RPMI8226 (cell line): ENCODE measurements around the gene PTTG1IP.

ENCODE experiments used
- DNase-seq: peaks from one replicate; pipeline ENCODE4 v3.0.0-alpha.2; 2015

PTTG1IP gene

GRCh38 chr21:44894687-44895302 is 21.3 kb upstream of the PTTG1IP start:
- no peak for DNase-seq

DNA sequence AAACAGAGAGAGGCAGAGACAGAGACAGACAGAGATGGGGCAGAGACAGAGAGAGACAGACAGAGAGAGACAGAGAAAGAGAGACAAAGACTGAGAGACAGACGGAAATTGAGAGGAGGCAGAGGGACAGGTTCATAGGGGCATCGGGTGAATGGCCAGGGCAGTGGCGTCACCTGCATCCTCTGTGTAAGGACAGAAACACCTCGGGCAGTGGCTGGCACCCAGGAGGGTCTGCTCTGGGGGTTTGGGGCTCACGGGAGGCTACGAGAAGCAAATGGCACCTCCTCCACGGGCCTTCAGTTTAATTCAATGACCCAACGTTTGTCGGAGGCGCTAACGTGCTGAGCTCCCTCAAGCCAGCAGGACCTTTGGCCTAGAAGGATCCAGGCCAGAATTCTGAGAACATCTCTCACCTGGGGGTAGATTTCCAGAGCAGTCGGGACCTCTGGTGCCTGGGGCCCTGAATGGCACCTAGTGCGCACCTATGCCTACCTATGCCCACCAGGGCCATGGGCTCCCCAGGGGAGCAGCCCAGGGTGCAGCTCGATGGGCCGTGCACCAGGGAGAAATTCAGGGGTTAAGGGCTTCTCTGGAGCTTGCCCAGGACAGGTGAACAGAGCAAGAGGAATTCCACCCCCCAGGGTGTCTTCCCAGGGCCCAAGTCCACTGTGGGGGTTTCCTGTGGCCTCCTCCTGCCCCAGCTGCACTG is 20.6 kb upstream of the PTTG1IP start:
- DNase-seq: no peak

- no peak for DNase-seq
Measured at GRCh38 chr21:44893278-44893556, 19.7 kb upstream of the PTTG1IP start.

- DNase-seq: peak; percentile 84
Measured at GRCh38 chr21:44892536-44893277, 19.2 kb upstream of the PTTG1IP start.

- no peak for DNase-seq
Measured at GRCh38 chr21:44892095-44892494, 18.6 kb upstream of the PTTG1IP start.

- no peak for DNase-seq
Measured at GRCh38 chr21:44891631-44892031, 18.1 kb upstream of the PTTG1IP start.

GRCh38 chr21:44890961-44891541 is 17.6 kb upstream of the PTTG1IP start:
- DNase-seq: no peak

- DNase-seq: peak; percentile 62
Measured at GRCh38 chr21:44890338-44890931, 16.9 kb upstream of the PTTG1IP start.

DNA sequence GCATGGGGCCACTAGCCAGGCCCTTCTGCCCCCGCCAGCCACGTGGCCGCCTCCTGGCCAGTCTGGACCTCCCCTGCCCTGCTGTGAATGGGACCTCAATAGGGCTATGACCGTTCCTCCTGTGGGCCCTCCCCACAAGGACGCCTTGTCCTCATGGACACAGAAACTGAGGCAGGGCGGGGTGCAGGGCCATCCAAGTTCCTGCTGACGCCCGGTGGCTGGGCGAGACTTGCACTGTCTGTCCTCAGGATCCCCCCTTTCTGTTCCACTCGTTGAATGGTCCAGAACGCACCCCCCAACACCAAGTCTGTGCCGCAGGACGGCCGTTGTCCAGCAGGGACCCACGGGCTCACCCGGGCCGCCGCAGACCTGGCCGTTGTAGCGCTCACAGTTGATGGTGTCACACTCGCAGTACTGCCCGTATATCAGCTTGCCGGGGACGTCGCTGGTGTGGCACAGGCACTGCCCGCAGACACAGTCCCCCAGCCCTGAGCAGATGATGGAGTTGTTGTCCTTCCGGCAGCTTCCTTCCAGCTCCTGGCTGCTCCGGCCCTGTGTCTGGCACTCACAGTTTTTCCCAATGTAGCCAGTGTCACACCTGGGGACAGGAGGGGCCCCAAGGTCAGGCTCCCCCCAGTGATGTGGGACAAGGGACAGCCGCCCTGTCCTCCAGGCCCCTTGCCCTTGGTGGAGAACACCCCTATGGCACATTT is 16.3 kb upstream of the PTTG1IP start:
- DNase-seq: no peak

DNA sequence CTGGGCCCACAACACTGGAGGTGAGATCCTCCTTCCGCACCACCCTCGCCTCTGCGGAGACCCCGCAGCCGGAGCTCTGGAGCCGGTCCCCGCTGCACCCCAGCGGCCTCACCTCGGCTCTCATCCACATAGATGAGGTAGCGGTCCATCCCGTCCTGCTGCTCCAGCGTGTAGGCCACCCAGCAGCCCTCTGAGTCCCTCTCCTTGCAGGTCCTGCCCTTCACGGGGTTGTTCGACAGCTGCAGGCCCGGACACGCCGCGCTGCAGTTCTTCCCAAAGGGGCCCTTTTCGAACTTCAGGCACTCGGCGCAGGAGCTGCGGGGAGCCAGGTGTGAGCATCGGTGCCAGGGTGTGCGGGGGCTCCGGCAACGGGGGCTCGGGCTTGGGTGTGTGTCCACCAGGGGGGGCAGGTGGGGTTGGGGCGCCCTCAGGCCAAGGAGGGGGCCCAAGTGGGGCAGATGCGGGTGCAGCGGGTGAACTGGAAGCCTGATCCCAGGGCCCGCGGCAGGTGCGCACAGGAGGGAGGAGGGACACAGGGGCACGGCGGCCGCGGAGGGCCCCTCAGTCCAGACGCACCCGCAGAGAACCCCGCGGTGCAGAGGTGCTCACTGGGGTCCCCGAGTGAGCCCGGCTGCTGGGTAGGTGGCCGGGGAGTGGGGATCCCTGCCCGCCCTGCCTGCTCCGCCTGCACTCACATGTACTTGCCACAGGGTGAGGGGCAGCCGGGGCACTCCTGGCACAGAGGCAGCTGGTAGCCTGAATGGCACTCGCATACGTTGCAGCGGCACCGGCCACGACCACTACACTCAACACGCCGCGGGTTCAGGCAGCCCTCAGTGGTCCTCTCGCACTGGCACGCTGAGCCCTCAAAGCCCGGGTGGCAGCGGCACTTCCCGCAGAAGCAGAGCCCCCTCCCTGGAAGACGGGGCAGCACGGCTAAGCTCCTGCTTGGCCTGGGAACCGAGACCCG is 15.4 kb upstream of the PTTG1IP start:
- no peak for DNase-seq

DNA sequence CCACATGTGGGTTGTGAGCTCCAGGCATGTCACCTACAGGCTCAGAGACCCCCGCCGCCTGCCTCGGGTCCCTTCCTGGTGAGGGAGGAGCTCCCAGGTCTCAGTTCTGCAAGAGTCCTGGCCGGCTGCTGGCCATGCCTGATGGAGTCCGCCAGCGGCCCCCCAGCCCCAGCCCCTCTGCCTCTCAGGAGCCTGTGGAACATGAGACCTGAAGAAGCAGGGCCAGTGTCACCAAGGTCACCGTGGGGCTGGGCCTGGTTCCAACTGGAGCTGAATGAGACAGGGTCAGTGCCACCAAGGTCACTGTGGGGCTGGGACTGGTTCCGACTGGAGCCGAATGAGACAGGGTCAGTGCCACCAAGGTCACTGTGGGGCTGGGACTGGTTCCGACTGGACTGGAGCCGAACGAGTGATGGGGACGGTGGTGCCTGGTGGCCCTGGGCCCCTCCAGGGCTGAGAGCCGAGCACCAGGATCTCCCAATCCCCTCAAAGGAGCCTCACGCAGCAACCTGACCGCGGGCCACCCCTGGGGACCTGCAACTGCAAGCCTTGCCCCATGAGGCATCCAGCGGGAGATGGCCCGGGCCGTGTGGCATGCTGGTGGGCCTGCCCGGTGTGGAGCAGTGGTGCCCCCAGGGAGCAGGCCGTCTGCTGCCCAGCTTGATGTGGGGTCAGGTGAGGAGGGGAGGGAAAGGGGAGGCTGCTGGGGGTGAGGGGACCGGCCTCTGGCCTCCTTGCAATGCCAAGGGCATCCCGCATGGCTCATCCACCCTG is 14.5 kb upstream of the PTTG1IP start:
- DNase-seq: no peak

- no peak for DNase-seq
Measured at GRCh38 chr21:44887126-44887806, 13.8 kb upstream of the PTTG1IP start.

- no peak for DNase-seq
Measured at GRCh38 chr21:44886113-44887075, 12.9 kb upstream of the PTTG1IP start.

DNA sequence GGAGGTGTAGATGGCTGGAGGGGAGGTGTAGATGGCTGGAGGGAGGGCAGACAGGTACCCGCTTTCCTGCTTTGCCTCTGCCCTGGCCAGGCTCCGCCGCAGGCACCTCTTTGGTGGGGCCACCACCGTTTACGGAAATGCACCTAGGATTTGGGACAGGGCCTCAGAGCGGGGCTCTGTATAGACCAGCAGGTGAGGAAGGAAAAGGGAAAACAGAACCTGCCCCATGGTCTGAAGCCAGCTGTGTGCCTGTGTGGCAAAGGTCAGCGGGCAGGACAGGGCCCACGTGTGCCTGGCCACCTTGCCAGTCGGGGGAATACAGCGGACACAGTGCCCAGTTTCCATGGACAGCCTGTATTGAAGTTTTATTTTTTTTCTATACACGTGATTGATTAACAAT is 12.1 kb upstream of the PTTG1IP start:
- DNase-seq: no peak

GRCh38 chr21:44884097-44884496 is 10.6 kb upstream of the PTTG1IP start:
- DNase-seq: no peak

GRCh38 chr21:44883250-44883649 is 9.8 kb upstream of the PTTG1IP start:
- no peak for DNase-seq

DNA sequence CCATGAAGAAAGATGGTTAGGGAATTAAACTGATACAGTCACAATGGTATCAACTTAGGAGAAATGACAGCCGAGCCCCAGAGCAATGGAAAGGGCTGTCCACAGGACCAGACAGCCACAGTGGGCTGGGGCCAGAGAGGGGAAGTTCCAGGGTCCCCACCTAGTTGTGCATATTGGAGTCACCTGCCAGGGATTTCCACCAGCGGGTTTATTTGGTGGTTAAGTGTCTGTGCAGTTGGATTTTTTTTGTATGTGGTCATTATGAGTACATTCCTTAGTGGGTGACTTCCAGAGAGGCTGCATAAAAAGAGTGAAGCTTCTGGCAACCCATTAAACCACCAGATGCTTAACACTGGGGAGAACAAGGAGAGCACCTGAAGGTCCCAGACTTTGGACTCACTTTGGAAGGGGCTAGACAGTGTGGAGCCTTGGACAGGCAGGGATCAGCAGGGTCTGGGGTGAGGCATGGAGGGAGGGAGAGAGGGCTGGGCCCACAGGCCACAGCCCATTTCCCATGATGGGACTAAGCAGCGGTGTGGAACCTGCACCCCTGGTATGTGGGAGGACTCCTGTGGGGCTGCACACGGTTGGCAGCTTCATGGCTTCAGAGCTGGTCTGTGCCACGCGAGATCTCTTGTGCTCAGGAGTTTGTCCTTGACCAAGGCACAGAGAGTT is 7.8 kb upstream of the PTTG1IP start:
- peak; percentile 33 for DNase-seq
